NOMO-1 treated with DMSO at 0.1 percent for 48 hours (cell line): ENCODE data around the gene TTPAL.

Experiments used
- DNase-seq: peaks from one replicate; lab custom pipeline; 2025; ENCODE audit not compliant: unreplicated experiment; lab: John Stamatoyannopoulos, UW

Gene TTPAL

DNA sequence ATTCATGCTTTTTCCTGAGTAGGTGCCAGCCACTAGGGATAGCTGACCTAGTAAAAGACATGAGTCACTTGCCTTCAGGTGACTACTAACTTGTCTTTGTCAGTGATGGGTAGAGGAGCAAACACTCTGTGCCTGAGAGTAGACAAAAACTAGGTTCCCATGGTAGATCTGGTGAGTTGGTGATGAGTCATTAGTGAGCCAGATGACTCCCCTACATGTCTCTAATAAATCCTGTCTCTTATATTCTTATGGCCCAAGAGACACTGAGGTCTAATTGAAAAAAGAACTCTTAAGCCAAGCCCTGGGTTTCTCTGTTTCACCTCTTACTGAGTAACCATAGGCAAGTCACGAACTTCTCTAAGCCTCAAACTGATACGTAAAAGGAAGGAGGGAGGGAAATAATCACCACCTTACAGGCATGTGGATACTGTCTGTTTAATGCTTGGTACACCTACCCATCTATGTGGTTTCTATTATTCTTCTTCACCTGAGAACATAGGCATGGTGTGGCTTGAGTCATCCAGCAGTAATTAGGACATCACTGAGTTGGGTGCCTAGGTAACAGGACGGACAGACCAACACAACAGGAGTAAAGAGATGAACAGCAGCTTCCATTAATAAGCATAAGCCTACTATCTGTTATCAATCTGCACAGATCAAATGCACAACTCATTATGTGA lies 20.3 kb downstream of the TTPAL start:
- DNase-seq = peak; percentile 12

DNA sequence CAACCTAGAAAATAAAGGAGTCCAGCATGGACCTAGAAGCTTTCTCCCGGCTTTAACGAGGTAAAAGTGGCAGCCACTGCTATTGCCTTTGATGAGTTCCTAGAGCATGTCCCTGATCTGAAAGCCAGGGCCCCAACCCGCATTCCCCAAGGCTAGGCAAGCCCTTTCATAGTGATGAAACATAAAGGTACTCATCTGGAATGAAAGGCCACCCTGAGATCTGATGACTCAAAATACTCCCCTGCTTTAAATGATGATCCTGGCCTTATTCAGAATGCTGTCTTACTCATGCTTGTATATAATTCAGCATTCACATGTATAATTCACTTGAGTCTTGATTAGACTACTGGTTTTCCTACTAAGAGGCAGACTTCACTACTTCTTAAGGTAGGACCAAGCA lies 21.3 kb downstream of the TTPAL start:
- no peak for DNase-seq

DNA sequence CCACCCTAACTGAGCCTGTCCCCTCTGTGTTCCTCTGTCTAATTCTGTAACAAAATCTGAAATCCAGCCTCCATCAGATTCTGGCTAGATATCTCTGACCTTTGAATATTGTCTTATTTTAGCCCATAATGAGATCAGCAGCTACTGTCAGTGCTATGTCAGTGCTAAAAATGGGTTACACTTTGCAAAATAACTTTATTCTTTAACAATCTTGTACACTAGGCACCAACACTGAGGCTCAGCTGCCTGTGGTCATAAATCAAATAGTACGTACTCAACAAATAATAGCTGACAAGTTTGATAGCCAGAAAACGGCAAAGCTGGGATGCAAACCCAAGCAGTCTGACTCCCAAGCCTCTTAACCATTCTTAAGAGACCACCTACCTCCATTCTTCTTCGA lies 22.1 kb downstream of the TTPAL start:
- DNase-seq = no peak

DNA sequence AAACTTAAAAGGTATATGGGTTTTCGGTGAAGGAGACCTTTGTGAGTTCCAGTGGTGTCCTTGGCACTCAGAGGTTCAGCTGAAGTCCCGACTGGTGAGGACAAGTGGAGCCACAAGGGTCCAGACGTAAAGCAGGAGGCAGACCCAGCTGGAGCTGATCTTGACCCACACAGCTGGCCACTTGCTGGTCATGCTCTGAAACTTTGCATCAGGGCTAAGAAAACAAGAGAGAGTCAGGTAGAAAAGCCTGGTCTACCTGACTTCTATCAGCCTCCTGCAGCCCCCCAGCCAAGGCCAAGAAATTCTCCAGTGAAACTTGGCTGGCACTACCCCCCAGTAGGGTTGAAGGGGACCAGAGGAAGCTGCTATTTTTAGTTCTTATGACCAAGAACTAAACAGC lies 24.5 kb downstream of the TTPAL start:
- DNase-seq = no peak

DNA sequence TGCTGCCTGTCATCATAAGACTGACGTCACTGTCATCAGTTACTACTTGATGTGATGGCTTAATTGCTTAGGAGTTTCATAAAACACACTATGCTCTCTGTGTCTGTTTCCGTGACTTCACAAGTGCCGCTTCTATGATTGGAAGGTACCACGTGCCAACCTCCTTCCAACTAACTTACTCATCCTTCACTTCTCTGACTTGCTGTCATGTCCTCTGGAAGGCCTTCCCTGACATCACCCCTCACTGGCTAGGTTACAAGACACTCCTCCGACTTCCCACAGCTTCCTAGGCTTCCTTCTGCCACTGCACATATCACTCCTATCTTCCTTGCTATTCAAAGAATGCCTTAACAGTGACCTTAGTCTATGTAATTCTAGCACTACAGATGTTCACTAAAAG lies 25.8 kb downstream of the TTPAL start:
- no peak for DNase-seq

DNA sequence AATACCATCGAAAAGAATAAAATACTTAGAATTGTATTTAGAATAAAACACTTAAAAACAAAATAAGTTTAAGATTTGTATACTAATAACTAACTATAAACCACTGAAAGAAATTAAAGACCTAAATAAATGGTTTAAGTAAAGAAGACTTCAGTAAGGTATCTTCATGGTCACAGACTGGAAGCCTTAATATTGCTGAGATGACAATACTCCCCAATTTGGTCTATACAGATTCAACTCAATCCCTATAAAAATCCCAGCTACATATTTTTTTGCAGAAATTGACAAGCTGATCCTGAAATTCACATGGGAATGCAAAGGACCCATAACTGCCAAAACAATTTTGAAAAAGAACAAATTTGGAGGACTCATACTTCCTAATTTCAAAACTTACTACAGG lies 27.3 kb downstream of the TTPAL start:
- no peak for DNase-seq

DNA sequence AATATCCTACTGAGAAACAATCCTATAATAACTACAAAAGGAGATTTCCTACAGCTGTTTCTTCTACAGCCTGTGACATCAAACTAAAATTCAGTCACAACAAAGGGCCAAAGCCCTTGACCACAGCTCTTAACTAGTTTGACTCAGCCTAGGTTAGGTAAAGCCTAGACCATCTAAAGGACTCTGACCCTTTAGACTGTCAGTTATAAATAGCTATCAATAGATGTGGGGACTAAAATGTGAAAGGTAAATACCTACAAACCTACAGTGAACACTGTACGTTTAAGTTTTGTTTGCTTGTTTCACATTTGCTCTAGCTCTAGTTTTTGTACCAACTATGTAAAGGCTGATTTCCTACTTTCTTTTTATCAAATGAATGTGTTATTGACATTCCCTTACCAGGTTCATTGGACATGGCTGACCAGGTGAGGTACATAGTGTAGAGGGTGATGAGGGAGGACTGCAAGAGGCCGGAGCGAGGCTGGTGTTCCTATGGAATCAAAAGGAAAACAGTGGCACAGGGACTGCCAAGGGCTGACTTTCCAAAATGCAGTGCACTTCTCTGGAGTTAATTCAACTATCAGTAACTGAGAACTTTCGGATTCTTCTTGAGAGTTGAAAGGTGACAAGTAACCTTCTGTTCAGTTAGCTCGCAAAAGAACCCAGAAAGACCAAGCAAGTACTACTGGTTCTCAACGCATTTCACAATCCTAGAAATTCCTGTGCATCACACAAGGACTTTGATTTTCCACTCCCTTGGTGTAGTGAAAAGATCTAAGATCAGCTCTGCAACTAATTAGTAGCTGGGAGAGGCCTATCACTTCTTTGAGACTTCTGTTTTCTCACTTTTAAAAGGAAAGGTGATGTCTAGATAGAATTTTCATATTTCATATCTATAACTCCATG lies 29.0 kb downstream of the TTPAL start:
- no peak for DNase-seq

DNA sequence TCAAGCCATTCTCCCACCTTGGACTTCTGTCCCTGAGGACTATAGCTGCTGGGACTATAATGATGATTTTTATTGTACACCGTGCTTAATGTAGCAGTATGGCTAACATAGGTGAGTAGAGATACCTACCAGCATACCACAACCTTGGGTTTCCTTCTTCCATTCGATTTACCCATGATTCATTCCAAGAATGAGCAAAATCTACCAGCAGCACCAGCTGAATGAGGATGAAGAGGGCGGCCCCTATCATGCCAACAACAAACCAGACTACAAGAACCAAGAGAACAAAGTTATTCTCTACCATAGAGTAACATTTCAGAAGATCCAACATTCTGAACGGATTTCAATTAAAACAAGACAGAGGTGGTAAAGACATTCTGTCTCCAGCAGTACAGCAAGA lies 34.1 kb downstream of the TTPAL start:
- no peak for DNase-seq

DNA sequence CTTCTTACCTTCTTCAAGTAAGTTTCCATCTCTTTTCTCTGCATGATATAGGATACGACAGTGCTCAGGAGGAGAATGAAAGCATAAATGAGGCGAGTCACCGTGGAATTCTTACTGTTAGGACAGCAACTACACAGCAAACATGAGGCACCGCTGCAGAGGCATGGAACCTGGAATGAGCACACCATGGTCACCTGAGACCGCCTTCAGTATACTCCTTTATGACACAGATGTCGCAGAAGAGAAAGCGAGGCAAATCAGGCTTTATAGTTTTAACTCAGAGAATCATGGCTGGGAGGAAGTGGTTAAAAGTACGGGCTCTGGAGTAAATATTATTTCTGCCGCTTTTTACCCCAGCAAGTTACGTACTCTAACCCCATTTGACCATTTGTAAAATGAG lies 38.2 kb downstream of the TTPAL start:
- no peak for DNase-seq

DNA sequence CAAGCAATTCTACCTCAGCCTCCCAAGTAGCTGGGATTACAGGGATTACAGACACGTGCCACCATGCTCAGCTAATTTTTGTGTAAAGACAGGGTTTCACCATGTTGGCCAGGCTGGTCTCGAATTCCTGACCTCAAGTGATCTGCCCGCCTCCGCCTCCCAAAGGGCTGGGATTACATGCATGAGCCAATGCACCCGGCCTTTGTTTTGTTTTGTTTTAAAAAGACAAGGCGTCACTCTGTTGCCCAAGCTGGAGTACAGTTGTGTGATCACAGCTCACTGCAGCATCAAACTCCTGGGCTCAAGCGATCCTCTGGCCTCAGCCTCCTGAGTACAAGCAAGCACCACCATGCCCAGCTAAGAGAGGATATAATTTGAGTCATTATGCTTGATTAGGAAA lies 40.8 kb downstream of the TTPAL start:
- no peak for DNase-seq

DNA sequence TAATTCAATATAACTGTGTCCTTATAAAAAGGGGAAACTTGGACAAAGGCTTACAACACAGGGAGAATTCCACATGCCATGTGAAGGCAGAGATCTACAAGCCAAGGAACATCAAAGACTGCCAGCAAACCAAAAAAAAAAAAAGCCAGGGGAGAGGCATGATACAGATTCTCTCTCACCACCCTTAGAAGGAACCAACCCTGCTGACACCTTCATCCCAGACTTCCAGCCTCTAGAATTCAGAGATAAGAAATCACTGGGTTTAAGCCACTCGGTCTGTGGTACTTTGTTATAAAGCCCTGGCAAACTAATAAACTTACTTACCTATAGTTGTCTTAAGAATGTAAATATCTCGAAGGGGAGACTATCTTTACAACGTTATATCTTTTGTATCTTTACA lies 41.8 kb downstream of the TTPAL start:
- no peak for DNase-seq

DNA sequence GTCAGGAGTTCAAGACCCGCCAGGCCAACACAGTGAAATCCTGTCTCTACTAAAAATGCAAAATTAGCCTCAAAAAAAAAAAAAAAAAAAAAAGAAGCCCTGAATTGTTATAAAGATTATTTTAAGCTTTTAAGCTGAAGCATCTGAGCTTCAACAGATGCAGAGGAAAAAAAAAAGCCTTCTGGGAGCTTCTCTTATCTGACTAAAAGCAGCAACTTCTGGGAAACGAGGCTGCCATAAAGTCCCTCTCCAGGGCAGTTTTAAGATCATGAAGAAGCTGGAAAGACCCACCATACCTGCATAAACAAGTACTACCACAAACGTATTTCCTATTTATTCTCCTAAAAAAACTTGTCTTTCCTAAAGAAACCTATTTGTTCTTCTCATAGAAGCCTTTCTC lies 42.6 kb downstream of the TTPAL start:
- DNase-seq = no peak

DNA sequence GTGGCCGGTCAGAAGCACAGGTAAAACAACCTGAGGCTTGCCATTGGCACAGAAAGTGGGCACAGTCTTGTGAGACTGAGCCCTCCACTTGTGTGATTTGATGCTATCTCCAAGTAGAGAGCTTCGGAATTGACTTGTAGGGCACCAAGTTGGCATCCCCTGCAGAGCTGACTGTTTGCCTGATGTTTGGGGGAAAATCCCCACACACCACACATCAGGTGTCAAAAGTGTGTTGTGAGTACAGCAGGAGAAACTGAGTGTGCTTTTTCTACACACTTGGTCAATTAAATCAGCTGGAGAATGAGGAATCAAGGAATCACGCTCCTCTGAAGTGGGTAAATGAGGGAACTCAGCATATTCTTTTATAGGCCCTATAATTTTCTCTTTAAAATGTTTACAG lies 45.2 kb downstream of the TTPAL start:
- DNase-seq = no peak

DNA sequence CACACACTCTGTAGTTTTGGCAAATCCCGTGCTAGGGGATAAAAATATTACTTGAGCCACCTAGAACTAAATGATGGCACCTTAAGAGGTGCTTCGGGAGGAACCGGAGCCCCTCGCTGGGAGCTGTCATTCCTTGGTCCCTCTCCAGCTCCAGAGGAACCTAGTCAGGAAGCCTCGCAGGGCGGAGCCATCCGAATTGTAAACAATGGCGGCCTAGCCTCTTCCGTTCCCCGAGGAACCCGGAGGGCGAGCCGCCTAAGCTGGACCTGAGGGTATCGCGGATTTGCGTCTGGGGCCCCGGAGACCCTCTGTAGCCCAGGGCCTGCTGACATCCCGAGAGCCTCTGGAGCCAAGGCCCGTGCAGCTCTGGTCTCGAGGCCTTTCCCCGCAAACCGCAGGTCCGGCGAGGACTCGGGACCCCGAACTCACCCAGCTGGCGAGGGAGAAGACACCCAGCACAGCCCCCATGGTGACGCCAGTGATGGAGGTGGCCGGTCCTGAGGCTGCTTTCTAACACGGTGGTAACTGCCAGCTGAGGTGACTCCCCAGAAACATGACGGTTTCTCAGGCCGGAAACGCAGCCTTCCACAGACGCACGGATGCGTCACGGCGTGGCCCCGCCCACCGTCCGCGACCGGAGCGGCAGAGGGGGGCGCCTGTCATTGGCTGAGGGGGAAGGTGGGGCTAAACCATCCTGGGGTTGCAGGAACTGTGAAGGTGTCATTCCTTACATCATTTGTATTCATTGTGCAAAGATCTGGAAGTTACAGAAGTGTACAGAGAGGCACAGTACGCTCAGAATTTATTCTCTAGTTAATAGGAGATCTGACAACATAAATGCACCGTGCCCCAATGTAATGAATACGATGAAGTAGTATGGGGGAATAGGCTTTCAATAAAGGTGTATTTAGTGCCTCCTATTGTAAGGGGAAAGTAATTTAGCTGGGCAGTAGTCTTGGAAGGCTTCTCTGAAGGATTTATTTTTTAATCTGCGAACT lies 46.1 kb downstream of the TTPAL start, which contains the start of gene SERINC3:
TSS of gene SERINC3 (minus strand) at position 587 of the 998 bp plus-strand sequence. CDS start at position 468, 119 bp downstream.
- peak; percentile 94 for DNase-seq

DNA sequence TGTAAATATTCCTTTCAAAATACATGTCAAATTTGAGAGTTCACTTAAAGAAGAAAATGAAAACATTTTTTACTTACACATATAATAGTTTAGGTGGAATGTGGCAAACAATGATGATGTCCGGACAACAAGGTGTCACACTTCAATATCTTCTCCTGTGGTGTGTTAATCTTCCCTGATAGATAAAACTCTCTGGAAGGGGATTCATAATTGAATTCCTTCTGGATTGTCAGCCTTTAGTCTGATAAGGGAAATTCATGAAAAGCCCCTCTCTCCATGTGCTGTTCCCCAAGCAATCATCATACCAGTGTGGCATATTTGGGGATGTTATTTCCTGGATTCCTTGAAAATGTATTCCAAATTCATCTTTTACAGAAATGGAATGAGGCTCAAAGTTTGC lies 47.2 kb downstream of the TTPAL start:
- DNase-seq = no peak

DNA sequence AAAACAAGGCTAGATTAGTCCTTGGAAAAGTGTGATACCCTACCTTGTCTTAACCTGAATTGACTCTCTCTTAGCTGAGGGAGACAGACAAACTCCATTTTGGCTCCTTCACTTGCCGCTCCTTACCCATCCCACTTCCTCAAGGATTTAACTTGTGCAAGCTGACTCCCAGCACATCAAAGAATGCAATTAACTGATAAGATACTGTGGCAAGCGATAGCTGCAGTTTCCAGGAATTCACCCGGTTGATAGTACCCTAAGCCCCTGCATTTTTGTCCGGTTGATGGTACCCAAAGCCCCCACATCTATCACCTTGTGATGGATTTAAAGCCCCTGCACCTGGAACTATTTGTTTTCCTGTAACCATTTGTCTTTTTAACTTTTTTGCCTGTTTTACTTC lies 48.1 kb downstream of the TTPAL start:
- DNase-seq = no peak

DNA sequence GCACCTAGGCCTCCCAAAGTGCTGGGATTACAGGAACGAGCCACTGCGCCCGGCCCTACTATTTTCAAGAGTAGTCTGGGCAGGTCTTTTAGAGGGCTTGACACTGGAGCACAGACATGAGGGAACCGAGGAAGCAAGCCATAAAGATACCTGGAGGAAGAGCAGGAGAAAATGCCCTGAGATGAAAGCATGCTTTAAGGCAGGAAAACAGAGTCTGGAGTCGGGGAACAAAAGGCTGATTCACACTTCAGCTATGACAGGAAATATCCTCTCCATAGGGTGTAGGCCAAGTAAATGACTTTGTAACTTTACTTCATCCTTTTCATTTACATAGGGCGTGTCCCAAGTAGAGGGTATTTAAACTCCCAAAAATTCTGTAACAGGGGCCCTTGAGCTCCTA lies 50.5 kb downstream of the TTPAL start:
- no peak for DNase-seq

DNA sequence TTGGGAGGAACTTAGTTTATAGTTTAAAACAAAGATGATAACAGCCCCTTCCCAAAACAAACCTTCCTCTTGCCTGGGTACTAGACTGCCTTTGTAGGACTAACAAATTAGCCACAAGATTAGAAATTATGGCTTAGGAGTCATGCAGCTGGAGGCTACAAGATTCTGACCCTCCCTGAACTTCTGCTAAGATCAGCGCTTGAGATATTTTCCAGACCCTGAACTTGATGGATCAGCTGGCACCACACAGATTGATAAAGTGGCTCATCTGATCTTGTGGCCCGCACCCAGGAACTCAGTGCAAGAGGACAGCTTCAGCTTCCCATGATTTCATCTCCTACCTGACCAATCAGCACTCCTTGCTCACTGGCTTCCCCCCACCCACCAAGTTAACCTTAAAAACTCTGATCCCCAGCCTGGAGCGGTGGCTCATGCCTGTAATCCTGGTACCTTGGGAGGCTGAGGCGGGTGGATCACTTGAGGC lies 52.1 kb downstream of the TTPAL start:
- no peak for DNase-seq

DNA sequence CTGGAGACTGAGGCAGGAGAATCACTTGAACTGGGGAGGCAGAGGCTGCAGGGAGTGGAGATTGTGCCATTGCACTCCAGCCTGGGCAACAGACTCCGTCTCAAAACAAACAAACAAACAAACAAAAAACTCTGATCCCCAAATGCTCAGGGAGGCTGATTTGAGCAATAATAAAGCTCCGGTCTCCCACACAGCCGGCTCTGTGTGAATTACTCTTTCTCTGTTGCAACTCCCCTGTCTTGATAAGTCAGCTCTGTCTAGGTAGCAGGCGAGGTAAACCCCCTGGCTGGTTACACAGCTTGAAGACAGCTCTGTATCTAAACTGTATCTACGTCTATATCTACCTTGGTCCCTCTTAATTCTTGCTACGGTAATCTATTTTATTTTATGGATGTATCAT lies 52.6 kb downstream of the TTPAL start:
- DNase-seq = no peak

DNA sequence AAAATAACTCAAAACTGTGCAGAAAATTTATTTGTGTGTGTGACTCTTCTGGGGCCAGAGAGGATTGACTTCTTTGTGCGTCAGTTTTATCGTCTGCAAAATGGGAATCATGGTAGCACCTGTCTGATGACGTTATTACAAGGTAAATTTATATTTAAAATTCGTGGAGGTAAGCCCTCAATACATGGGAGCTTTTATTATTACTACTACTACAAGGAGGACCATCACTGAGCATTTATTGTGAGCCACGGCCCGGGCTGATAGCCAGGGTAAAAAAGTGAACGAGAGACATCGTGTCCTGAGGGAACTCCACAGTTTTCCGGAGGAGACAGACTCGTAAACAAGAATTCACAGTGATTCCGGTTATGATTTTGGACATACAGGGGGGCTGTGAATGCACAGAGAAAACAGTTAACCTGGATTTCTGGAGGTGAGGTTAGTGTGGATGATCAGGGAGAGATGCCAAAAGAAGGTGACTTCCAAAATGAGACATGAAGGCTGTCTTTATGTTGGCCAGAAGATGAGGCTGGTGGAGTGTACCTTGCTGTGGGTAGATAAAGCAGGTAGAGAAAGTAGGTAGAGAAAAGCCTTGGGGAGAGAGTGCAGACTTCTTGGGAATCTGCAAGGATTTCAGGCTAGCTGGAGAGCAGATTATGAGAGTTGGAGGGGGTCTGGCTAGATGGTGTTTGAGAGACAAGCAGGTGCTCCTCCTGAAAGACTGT lies 56.7 kb downstream of the TTPAL start:
- DNase-seq = no peak

DNA sequence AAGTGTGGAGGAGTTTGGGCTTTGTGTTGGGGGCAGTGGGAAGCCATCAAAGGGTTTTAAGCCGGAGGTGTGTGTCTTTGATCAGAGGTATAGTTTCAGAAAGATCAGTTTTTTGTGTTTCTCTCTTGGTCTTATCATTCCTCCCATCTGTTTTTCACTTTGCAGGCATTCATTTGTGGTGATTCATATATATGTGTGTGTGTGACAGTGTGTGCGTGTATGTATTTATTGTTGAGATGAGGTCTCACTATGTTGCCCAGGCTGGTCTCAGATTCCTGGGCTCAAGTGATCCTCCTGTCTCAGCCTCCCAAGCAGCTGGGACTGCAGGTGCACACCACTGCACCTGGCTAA lies 57.3 kb downstream of the TTPAL start:
- DNase-seq = no peak
